Natural killer cell (primary cell): Measurements from ENCODE around the gene ACOX3. TPM values are rescaled to one million over a fixed set of nuclear protein-coding genes. Genes with fewer than 3 reads are reported as not detected.

Experiments used
- ATAC-seq, 3 donors: fragments of 150-1000 bp in 2 of 3; fragments of 200-7000 bp in 1 of 3; cut with Tn5 transposase; 1 replicate in 1 of 3; 2 replicates in 2 of 3; pipeline ENCODE4 v1.10.0; 2021; ENCODE audit warnings: mild to moderate bottlenecking in 2 of 3, moderate library complexity in 2 of 3
- DNase-seq, 2 donors: peaks; one replicate each; pipeline versions ENCODE4 v3.0.0 to v3.0.0-alpha.2; 2013 to 2021; ENCODE audit warnings: mixed read lengths in 1 of 2
- H3K27ac ChIP-seq: one replicate; pipeline ENCODE4 v1.5.1; 2013; ENCODE audit warnings: mild to moderate bottlenecking, low read length
- H3K27me3 ChIP-seq: one replicate; pipeline ENCODE4 v1.6.1; 2013; ENCODE audit warnings: low read length; ENCODE audit not compliant: control insufficient read depth, insufficient read depth
- H3K36me3 ChIP-seq: one replicate; pipeline ENCODE4 v1.6.1; 2013; ENCODE audit warnings: low read length; ENCODE audit not compliant: control insufficient read depth, insufficient read depth
- H3K4me1 ChIP-seq: one replicate; pipeline ENCODE4 v1.6.1; 2013; ENCODE audit warnings: low read length; ENCODE audit not compliant: control insufficient read depth, insufficient read depth
- H3K4me3 ChIP-seq: one replicate; pipeline ENCODE4 v1.5.1; 2013; ENCODE audit warnings: low read length
- H3K9me3 ChIP-seq: one replicate; pipeline ENCODE4 v1.6.1; 2013; ENCODE audit warnings: low read length; ENCODE audit not compliant: control insufficient read depth, insufficient read depth
- H3K27ac Mint-ChIP-seq, 2 donors: one replicate each; pipeline ENCODE4 v1.8.0; 2022; ENCODE audit warnings: mild to moderate bottlenecking in 2 of 2, mixed read lengths in 2 of 2, moderate library complexity in 1 of 2
- H3K27me3 Mint-ChIP-seq, 2 donors: one replicate each; pipeline ENCODE4 v1.8.0; 2022; ENCODE audit warnings: low read depth in 2 of 2, mixed read lengths in 2 of 2
- H3K36me3 Mint-ChIP-seq: one replicate; pipeline ENCODE4 v1.8.0; 2022; ENCODE audit warnings: mixed read lengths
- H3K4me1 Mint-ChIP-seq, 2 donors: one replicate each; pipeline ENCODE4 v1.8.0; 2022; ENCODE audit warnings: mixed read lengths in 2 of 2
- H3K4me3 Mint-ChIP-seq: one replicate; pipeline ENCODE4 v1.8.0; 2022; ENCODE audit warnings: mild to moderate bottlenecking, moderate library complexity, mixed read lengths
- H3K9me3 Mint-ChIP-seq, 2 donors: one replicate each; pipeline ENCODE4 v1.8.0; 2022; ENCODE audit warnings: mixed read lengths in 2 of 2
- WGBS: methylation state at CpG from one replicate; pipeline ENCODE4 v1.1.7; 2013; ENCODE audit warnings: missing lambda C conversion rate; ENCODE audit not compliant: insufficient coverage; 5-methylcytosine and 5-hydroxymethylcytosine counted together
- intact Hi-C: fragments of 100-400 bp; cut with micrococcal nuclease; formaldehyde crosslinking; loops from one replicate; pipeline ENCODE4 v1.14.2; 2022
- total RNA-seq, 4 donors: library from RNA; stranded (reverse); fragments of 120-200 nt in 1 of 4; gene quantifications; one replicate each; pipeline versions ENCODE4 v1.2.3 to v1.2.4, GENCODE V29; 2013 to 2022
- TF ChIP-seq, protein P1 (sequence below): fragments of 200-600 bp; IDR thresholded peaks from one replicate; pipeline ENCODE4 v1.8.0; 2022; ENCODE audit warnings: antibody characterized with exemption

ACOX3 gene
- total RNA-seq, 3 donors from 2014 or later (not counting 1 experiment from before 2014, with no cell fraction given): 12.4 to 18.3 (median 15.4) TPM

GRCh38 chr4:8379771-8380170 is 60.8 kb downstream of the ACOX3 start:
- TF ChIP-seq, protein P1, sequence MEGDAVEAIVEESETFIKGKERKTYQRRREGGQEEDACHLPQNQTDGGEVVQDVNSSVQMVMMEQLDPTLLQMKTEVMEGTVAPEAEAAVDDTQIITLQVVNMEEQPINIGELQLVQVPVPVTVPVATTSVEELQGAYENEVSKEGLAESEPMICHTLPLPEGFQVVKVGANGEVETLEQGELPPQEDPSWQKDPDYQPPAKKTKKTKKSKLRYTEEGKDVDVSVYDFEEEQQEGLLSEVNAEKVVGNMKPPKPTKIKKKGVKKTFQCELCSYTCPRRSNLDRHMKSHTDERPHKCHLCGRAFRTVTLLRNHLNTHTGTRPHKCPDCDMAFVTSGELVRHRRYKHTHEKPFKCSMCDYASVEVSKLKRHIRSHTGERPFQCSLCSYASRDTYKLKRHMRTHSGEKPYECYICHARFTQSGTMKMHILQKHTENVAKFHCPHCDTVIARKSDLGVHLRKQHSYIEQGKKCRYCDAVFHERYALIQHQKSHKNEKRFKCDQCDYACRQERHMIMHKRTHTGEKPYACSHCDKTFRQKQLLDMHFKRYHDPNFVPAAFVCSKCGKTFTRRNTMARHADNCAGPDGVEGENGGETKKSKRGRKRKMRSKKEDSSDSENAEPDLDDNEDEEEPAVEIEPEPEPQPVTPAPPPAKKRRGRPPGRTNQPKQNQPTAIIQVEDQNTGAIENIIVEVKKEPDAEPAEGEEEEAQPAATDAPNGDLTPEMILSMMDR: no peak
- Histone ChIP-seq H3K4me1 (no peaks in the 10 kb centered on the region), H3K36me3 (peaks cover 7% of the 10 kb centered on the region), H3K27ac (no peak overlapping the region), H3K27me3 (no peaks in the 10 kb centered on the region), H3K4me3 (no peak overlapping the region), H3K9me3 (no peaks in the 10 kb centered on the region)
- no peaks in the 10 kb centered on the region for H3K36me3 Mint-ChIP-seq
- no peaks in the 10 kb centered on the region for H3K27me3 Mint-ChIP-seq
- WGBS: 98% methylated on average over 6 of the region's 6 CpGs
- H3K4me1 Mint-ChIP-seq: no peaks in the 10 kb centered on the region
- ATAC-seq (no peak), DNase-seq (no peak)
- H3K9me3 Mint-ChIP-seq: no peaks in the 10 kb centered on the region
- H3K4me3 Mint-ChIP-seq: no peak overlapping the region
- intact Hi-C loops: no loop called here
- H3K27ac Mint-ChIP-seq: no peak overlapping the region

GRCh38 chr4:8379281-8379680 is 61.2 kb downstream of the ACOX3 start:
- H3K4me3 Mint-ChIP-seq: no peak overlapping the region
- H3K4me1 Mint-ChIP-seq: no peaks in the 10 kb centered on the region
- H3K36me3 Mint-ChIP-seq: no peaks in the 10 kb centered on the region
- Histone ChIP-seq H3K4me1 (no peaks in the 10 kb centered on the region), H3K27me3 (no peaks in the 10 kb centered on the region), H3K36me3 (peaks cover 7% of the 10 kb centered on the region), H3K4me3 (no peak overlapping the region), H3K9me3 (no peaks in the 10 kb centered on the region), H3K27ac (no peak overlapping the region)
- no peaks in the 10 kb centered on the region for H3K27me3 Mint-ChIP-seq
- TF ChIP-seq, protein P1: no peak
- WGBS: 96% methylated on average over 12 of the region's 12 CpGs
- no peak overlapping the region for H3K27ac Mint-ChIP-seq
- DNase-seq: no peak
- intact Hi-C loops: no loop called here
- no peaks in the 10 kb centered on the region for H3K9me3 Mint-ChIP-seq
- ATAC-seq: no peak

- ATAC-seq (no peak), DNase-seq (no peak)
- Mint-ChIP-seq H3K36me3 (no peaks in the 10 kb centered on the region), H3K4me1 (no peaks in the 10 kb centered on the region), H3K9me3 (no peaks in the 10 kb centered on the region), H3K27me3 (no peaks in the 10 kb centered on the region), H3K4me3 (no peak overlapping the region), H3K27ac (no peak overlapping the region)
- Histone ChIP-seq H3K36me3 (peaks cover 7% of the 10 kb centered on the region), H3K4me1 (no peaks in the 10 kb centered on the region), H3K9me3 (no peaks in the 10 kb centered on the region), H3K27me3 (no peaks in the 10 kb centered on the region), H3K4me3 (no peak overlapping the region), H3K27ac (no peak overlapping the region)
- 94% methylated on average over 9 of the region's 9 CpGs for WGBS
- intact Hi-C loops: no loop called here
- TF ChIP-seq, protein P1: no peak
These were observed 61.7 kb downstream of the ACOX3 start for GRCh38 chr4:8378776-8379175.

DNA sequence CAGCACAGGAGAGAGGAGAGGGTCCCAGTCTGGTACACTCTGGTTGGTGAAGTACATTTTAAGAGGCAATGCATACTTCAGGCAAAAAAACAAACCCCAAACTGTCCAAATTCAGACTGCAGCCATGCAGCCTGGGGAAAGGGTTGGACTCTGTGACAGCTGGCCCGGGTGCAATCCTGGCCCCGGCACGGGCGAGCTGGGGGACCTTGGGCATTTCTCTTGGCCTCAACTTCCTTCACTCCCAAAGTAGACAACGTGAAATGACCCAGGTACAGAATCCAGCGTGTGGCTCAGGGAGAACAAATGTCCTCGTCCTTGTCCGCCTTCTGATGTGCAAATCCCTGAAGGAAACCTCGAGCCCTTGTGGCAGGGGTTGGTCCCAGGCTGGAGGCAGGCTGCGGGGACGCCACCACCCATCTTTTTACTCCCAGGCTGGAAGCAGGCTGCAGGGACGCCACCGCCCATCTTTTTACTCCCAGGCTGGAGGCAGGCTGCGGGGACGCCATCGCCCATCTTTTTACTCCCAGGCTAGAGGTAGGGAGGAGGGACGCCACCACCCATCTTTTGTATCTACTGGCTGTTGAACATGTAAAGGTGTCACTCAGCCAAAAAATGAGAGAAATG is 62.3 kb downstream of the ACOX3 start:
- DNase-seq (no peak), ATAC-seq (no peak)
- Histone ChIP-seq H3K27me3 (no peaks in the 10 kb centered on the region), H3K4me1 (no peaks in the 10 kb centered on the region), H3K27ac (no peak overlapping the region), H3K9me3 (no peaks in the 10 kb centered on the region), H3K4me3 (no peak overlapping the region), H3K36me3 (peaks cover 7% of the 10 kb centered on the region)
- no peaks in the 10 kb centered on the region for H3K4me1 Mint-ChIP-seq
- H3K27ac Mint-ChIP-seq: no peak overlapping the region
- no peaks in the 10 kb centered on the region for H3K9me3 Mint-ChIP-seq
- H3K4me3 Mint-ChIP-seq: no peak overlapping the region
- H3K36me3 Mint-ChIP-seq: no peaks in the 10 kb centered on the region
- WGBS: 93% methylated on average over 17 of the region's 17 CpGs
- intact Hi-C loops: no loop called here
- TF ChIP-seq, protein P1: no peak
- no peaks in the 10 kb centered on the region for H3K27me3 Mint-ChIP-seq
